ENCODE data around the gene ZNF500.

GRCh38 chr16:4769306-4769638 is 2.3 kb upstream of the ZNF500 start:
- TF ChIP-seq CTCF (IDR thresholded peaks at IDR 0.05; ENCODE audit: insufficient read depth, low read depth, low read length) (no peak), EZH2 (IDR thresholded peaks at IDR 0.05; ENCODE audit: insufficient read depth, low read length) (no peak)

Data from astrocyte (in vitro differentiated cells and primary cell).